ENCODE data around the gene ELL2.

The ELL2 gene

GRCh38 chr5:95989283-95990048, 27.8 kb upstream of the ELL2 start:
- no peaks in the 10 kb centered on the region for H3K4me1 Mint-ChIP-seq
- no peak overlapping the region for H3K4me3 Mint-ChIP-seq
- ATAC-seq (ENCODE audit: low read depth) = no peak
- no peak for DNase-seq (ENCODE audit: low spot score in 2 of 2)
- no peaks in the 10 kb centered on the region for H3K9me3 Mint-ChIP-seq
- H3K27me3 Mint-ChIP-seq = no peaks in the 10 kb centered on the region
- no peaks in the 10 kb centered on the region for H3K36me3 Mint-ChIP-seq
- H3K27ac Mint-ChIP-seq = no peak overlapping the region

- Mint-ChIP-seq H3K27ac (no peak overlapping the region), H3K4me3 (no peak overlapping the region), H3K27me3 (no peaks in the 10 kb centered on the region), H3K4me1 (no peaks in the 10 kb centered on the region), H3K9me3 (no peaks in the 10 kb centered on the region), H3K36me3 (no peaks in the 10 kb centered on the region)
- ATAC-seq (ENCODE audit: low read depth) (no peak), DNase-seq (ENCODE audit: low spot score in 2 of 2) (no peak)
Measured at GRCh38 chr5:95988877-95989276, 27.2 kb upstream of the ELL2 start.

GRCh38 chr5:95988094-95988493, 26.4 kb upstream of the ELL2 start:
- no peak overlapping the region for H3K27ac Mint-ChIP-seq
- no peaks in the 10 kb centered on the region for H3K27me3 Mint-ChIP-seq
- no peaks in the 10 kb centered on the region for H3K9me3 Mint-ChIP-seq
- no peaks in the 10 kb centered on the region for H3K36me3 Mint-ChIP-seq
- DNase-seq (ENCODE audit: low spot score in 2 of 2) (no peak), ATAC-seq (ENCODE audit: low read depth) (no peak)
- H3K4me1 Mint-ChIP-seq = no peaks in the 10 kb centered on the region
- no peak overlapping the region for H3K4me3 Mint-ChIP-seq

GRCh38 chr5:95986937-95987520, 25.4 kb upstream of the ELL2 start:
- Mint-ChIP-seq H3K9me3 (no peaks in the 10 kb centered on the region), H3K27me3 (no peaks in the 10 kb centered on the region), H3K36me3 (no peaks in the 10 kb centered on the region), H3K4me3 (no peak overlapping the region), H3K4me1 (no peaks in the 10 kb centered on the region), H3K27ac (no peak overlapping the region)
- DNase-seq (ENCODE audit: low spot score in 2 of 2) = no peak
- ATAC-seq (ENCODE audit: low read depth) = no peak

- ATAC-seq (ENCODE audit: low read depth) (no peak), DNase-seq (ENCODE audit: low spot score in 2 of 2) (no peak)
- Mint-ChIP-seq H3K27ac (no peak overlapping the region), H3K4me3 (no peak overlapping the region), H3K9me3 (no peaks in the 10 kb centered on the region), H3K4me1 (no peaks in the 10 kb centered on the region), H3K27me3 (no peaks in the 10 kb centered on the region), H3K36me3 (no peaks in the 10 kb centered on the region)
Measured at GRCh38 chr5:95986001-95986400, 24.4 kb upstream of the ELL2 start.

GRCh38 chr5:95985249-95985648, 23.6 kb upstream of the ELL2 start:
- Mint-ChIP-seq H3K27ac (no peak overlapping the region), H3K4me3 (no peak overlapping the region), H3K36me3 (no peaks in the 10 kb centered on the region), H3K4me1 (no peaks in the 10 kb centered on the region), H3K9me3 (no peaks in the 10 kb centered on the region), H3K27me3 (no peaks in the 10 kb centered on the region)
- ATAC-seq (ENCODE audit: low read depth) (no peak), DNase-seq (ENCODE audit: low spot score in 2 of 2) (no peak)

- Mint-ChIP-seq H3K4me3 (no peak overlapping the region), H3K9me3 (no peaks in the 10 kb centered on the region), H3K36me3 (no peaks in the 10 kb centered on the region), H3K27ac (no peak overlapping the region), H3K27me3 (no peaks in the 10 kb centered on the region), H3K4me1 (no peaks in the 10 kb centered on the region)
- ATAC-seq (ENCODE audit: low read depth) (no peak), DNase-seq (ENCODE audit: low spot score in 2 of 2) (no peak)
Measured at GRCh38 chr5:95984287-95984938, 22.8 kb upstream of the ELL2 start.

- Mint-ChIP-seq H3K36me3 (no peaks in the 10 kb centered on the region), H3K9me3 (no peaks in the 10 kb centered on the region), H3K27me3 (no peaks in the 10 kb centered on the region), H3K4me3 (no peak overlapping the region), H3K27ac (no peak overlapping the region), H3K4me1 (no peaks in the 10 kb centered on the region)
- ATAC-seq (ENCODE audit: low read depth) (no peak), DNase-seq (ENCODE audit: low spot score in 2 of 2) (no peak)
Measured at GRCh38 chr5:95983509-95983908, 21.9 kb upstream of the ELL2 start.

GRCh38 chr5:95983080-95983479, 21.4 kb upstream of the ELL2 start:
- Mint-ChIP-seq H3K9me3 (no peaks in the 10 kb centered on the region), H3K4me3 (no peak overlapping the region), H3K27ac (no peak overlapping the region), H3K27me3 (no peaks in the 10 kb centered on the region), H3K36me3 (no peaks in the 10 kb centered on the region), H3K4me1 (no peaks in the 10 kb centered on the region)
- DNase-seq (ENCODE audit: low spot score in 2 of 2) (no peak), ATAC-seq (ENCODE audit: low read depth) (no peak)

GRCh38 chr5:95976606-95977005, 15.0 kb upstream of the ELL2 start:
- Mint-ChIP-seq H3K4me3 (no peak overlapping the region), H3K27me3 (peaks cover 2% of the 10 kb centered on the region), H3K4me1 (no peaks in the 10 kb centered on the region), H3K27ac (no peak overlapping the region), H3K9me3 (no peaks in the 10 kb centered on the region), H3K36me3 (no peaks in the 10 kb centered on the region)
- ATAC-seq (ENCODE audit: low read depth) = no peak
- DNase-seq (ENCODE audit: low spot score in 2 of 2) = no peak

- H3K27ac Mint-ChIP-seq = no peak overlapping the region
- ATAC-seq (ENCODE audit: low read depth) (no peak), DNase-seq (ENCODE audit: low spot score in 2 of 2) (no peak)
- H3K36me3 Mint-ChIP-seq = no peaks in the 10 kb centered on the region
- H3K9me3 Mint-ChIP-seq = no peaks in the 10 kb centered on the region
- no peak overlapping the region for H3K4me3 Mint-ChIP-seq
- peaks cover 2% of the 10 kb centered on the region for H3K27me3 Mint-ChIP-seq
- no peaks in the 10 kb centered on the region for H3K4me1 Mint-ChIP-seq
Measured at GRCh38 chr5:95975703-95976102, 14.1 kb upstream of the ELL2 start.

GRCh38 chr5:95973793-95974325, 12.2 kb upstream of the ELL2 start:
- peaks cover 2% of the 10 kb centered on the region for H3K27me3 Mint-ChIP-seq
- peaks cover 4% of the 10 kb centered on the region for H3K9me3 Mint-ChIP-seq
- H3K4me3 Mint-ChIP-seq = no peak overlapping the region
- H3K27ac Mint-ChIP-seq = no peak overlapping the region
- peaks cover 2% of the 10 kb centered on the region for H3K36me3 Mint-ChIP-seq
- ATAC-seq (ENCODE audit: low read depth) (no peak), DNase-seq (ENCODE audit: low spot score in 2 of 2) (no peak)
- no peaks in the 10 kb centered on the region for H3K4me1 Mint-ChIP-seq

- peaks cover 4% of the 10 kb centered on the region for H3K9me3 Mint-ChIP-seq
- peaks cover 2% of the 10 kb centered on the region for H3K27me3 Mint-ChIP-seq
- H3K4me3 Mint-ChIP-seq = no peak overlapping the region
- no peak for DNase-seq (ENCODE audit: low spot score in 2 of 2)
- no peak overlapping the region for H3K27ac Mint-ChIP-seq
- peaks cover 2% of the 10 kb centered on the region for H3K36me3 Mint-ChIP-seq
- no peaks in the 10 kb centered on the region for H3K4me1 Mint-ChIP-seq
- no peak for ATAC-seq (ENCODE audit: low read depth)
Measured at GRCh38 chr5:95972196-95972595, 10.5 kb upstream of the ELL2 start.

- H3K9me3 Mint-ChIP-seq = peaks cover 4% of the 10 kb centered on the region
- no peak overlapping the region for H3K27ac Mint-ChIP-seq
- DNase-seq (ENCODE audit: low spot score in 2 of 2) = no peak
- ATAC-seq (ENCODE audit: low read depth) = no peak
- no peak overlapping the region for H3K4me3 Mint-ChIP-seq
- peaks cover 2% of the 10 kb centered on the region for H3K27me3 Mint-ChIP-seq
- H3K4me1 Mint-ChIP-seq = no peaks in the 10 kb centered on the region
- peaks cover 2% of the 10 kb centered on the region for H3K36me3 Mint-ChIP-seq
Measured at GRCh38 chr5:95970359-95970704, 8.7 kb upstream of the ELL2 start.

All from memory B cell (primary cell).